Effector CD8-positive, alpha-beta T cell (primary cell): Measurements from ENCODE around the gene DRAP1.

Source experiments
- DNase-seq: peaks from one replicate; lab custom pipeline; 2025; lab: John Stamatoyannopoulos, UW

Gene DRAP1

DNA sequence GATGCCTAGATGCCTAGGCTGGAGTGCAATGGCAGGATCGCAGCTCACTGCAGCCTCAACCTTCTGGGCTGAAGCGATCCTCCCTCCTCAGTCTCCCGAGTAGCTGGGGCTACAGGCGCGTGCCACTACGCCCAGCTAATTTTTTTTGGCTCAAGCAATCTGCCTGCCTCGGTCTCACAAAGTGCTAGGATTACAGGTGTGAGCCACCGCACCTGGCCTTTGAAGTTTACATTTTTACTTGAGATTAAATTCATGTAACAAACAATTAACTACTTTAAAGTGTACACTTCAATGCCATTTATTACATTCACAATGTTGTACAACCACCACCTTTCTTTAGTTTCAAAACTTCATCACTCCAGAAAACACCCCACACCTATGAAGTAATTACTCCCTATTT is 15.5 kb upstream of the DRAP1 start:
- DNase-seq, result no peak

DNA sequence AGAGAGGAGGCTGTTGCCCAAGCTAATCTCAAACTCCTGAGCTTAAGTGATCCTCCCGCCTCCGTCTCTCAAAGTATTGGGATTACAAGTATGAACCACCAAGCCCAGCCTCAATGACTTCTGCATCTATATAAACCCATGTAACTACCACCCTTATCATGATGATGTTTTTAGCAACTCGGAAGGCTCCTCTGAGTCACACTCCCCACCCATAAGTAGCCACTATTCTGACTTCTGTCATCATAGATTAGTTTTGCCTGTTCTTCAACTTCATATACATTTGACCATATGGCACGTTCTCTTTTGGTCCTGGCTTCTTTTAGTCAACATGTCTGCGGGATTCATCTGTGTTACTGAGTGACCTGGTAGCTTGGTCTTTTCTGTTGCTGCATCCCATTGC is 12.6 kb upstream of the DRAP1 start:
- DNase-seq, result no peak

DNA sequence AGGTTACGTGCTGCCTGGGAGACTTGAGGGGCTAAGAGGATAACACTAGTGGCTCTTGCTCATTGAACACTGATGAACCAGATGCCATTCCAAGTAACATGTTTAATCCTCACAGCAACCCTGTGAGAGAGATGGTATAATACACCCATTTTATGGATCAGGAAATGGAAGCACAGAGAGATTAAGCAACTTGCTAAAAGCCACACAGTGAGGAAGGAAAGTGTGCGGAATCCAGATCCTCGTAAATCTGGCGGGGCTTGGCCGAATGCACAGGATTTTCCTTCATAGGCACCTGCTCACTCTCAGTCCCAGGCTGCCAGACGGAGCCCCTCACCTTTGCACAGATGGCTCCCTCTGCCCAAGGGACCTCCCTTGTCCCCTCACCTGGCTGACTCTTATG is 11.3 kb upstream of the DRAP1 start:
- DNase-seq, result no peak

DNA sequence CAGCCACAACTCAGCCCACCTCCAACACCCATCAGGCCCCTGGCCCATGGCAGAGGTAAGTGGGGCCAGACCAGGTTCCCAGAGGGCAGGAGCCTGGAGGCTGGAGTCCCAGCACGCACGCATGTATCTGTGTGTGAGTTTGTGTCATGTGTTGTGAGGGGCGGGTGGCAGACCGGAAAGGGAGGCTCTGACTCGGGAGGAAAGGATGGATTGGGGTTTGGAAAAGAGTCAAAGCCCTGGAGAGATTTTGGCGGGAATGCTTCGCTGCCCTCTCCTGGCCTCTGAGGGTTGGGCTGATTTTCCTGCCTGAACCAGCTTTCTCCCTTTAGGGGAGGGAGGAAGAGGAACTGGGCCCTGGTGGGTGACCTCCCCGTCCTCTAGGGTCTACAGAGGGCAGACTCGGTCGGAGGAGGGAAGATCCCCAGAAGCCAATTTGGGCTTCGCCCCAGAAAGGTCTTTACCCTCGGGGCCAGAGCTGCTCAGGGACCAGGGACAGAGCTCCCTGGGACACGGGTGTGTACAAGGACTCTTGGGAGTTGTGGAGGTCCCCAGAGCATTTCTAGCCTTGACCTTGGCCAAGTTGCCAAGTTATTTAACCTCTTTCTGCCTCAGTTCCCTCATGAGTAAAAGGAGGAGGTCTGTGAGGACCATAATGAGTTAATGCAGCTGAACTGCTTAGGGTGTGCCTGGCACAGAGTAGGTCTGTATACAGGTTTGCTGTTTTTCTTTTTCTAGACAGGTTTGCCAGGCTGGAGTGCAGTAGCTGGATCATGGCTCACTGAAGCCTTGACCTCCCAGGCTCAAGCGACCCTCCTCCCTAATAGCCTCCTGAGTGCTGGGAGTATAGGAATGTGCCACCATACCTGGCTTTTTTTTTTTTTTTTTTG is 7.3 kb upstream of the DRAP1 start:
- DNase-seq, result no peak

DNA sequence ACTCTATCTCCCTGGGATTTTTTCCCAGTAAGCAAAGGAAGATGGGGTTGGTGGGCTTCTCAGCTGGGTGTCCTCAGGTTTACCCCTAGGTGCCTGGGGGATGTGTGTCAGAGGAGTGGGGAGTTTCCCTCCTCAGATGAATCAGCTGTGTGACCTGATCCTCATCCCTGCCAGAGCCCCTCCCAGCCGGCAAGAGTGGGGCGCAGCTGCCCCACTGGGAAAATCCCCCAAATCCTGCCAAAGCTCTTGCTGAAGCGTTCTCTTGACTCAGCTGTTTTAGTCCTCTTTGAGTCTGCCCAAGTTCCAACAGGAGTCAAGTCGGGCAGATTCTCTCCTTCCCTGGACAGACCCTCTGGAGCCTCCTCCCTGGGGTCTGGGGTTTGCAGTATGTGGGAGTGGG is 6.4 kb upstream of the DRAP1 start:
- no peak for DNase-seq

DNA sequence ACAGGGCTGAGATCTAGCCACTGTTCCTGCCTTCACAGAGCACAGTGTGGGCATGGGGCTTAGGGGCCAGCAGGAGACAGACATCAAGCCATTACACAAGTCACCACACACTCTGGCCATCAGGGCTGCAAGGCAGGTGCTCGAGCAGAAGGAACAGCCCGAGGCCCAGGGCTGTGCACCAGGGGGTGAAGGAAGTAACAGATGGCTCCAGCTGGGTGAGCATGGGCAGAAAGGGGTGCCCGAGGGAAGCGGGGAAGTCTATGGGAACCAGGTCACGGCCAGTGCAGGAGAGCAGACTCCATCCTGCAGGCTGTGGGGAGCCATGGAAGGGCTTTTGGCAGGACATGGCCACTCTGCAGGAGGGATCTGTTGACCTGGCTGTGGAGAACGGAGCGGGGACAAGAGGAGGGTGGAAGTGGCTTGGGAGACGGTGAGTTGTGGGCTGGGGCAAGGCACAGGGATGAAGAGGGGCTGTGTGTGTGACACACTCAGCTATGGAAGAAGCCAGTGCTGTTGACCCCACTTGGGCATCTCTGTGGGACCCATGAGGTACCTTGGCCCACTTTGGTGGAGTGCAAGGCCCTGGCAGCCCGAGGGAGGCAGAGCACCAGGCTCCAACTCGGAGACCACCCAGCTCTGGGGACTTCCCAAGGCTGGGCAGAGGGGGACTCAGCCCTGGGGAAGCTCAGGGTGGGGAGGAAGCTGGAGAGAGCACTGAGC is 4.0 kb upstream of the DRAP1 start:
- no peak for DNase-seq

DNA sequence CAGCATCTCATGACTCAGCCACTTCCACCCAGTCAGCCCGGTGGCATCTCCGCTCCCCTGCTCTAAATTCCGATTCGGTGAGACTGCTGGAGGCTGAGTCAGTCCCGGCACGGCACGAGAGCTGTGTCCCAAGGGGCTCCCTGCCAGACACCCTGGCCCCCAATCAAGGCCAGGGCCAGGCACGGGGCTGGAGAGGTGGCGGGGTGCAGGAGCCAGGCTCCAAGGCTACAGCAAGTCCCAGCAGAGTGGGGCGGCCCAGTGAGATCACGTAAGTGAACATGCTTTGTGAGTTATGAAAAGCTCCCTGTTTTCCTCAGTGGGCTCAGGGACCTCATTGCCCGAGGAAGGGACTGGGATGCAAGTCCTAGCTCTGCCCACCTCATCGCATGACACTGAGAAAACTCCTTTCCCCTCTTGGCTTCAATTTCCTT is 3.4 kb upstream of the DRAP1 start:
- no peak for DNase-seq

DNA sequence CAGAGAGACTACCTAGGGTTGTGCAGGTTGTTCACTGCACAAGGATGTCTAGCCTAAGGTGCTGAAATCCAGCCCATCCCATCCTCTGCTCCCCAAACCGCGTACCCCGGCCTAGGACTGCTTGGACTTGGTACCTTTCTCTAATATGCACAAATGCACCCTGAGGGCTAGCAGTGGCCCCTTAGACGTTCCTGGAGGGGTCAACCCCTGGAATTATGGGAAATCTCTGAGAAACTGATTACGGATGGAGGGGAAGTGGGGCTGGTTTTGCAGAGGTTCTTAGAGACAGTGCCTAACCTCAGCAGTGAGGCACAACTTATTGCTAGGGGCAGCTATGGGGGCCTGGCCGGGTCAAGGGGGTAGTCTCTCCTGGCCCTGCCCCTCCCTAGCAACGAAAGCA is 2.8 kb upstream of the DRAP1 start:
- DNase-seq, result no peak

DNA sequence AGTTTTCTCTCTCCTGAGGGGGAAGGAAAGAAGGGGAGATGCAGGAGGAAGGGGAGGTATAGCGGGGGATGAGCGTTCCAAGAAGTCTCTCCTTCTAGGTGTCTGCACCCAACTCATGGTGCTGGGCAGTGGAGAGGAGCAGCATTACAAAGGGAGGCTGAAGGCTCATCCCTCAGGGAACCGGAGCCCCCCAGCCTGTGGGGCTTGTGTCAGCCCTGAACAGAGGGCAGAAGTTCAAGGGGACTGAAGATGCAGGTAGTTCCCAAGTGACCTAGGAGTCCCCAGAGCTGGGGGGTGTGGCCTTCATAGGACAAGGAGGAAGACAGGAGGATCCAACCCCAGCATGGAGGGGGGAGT is 2.2 kb upstream of the DRAP1 start:
- no peak for DNase-seq

DNA sequence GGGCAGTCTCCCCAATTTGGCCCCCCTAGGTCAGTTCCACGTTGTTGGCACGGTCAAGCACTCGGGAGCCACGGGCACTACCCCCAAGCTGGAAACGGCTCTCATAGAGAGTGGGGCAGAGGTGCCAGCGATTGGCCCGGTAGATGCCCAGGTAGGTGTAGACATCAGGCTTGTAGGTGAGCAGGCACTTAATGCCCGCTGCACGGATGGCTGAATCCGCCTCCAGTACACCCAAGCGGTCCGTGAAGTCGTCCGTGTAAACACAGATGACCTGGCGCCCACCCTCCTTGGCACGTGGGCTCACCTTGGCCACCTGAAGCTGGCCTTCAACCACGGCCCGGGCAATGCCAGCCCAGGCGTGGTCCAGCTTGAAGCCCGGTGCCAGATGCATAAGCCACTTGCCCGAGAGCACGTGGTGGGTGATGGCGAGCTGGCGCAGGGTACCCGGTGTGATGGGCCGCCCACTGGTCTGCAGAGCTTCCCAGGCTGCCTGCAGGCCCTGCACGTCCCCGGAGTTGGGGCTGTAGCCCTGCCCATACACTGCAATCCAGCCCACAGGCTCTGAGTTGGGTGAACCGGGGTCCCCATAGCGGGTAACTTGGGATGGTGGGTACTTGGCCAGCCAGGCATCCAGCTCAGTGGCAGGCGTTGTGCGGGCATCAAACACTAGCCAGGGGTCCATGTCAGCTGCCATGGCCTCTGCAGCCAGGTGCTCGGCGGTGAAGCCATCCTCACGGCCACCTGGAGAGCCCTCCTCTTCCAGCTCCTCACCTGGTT is 1.6 kb upstream of the DRAP1 start:
- no peak for DNase-seq

DNA sequence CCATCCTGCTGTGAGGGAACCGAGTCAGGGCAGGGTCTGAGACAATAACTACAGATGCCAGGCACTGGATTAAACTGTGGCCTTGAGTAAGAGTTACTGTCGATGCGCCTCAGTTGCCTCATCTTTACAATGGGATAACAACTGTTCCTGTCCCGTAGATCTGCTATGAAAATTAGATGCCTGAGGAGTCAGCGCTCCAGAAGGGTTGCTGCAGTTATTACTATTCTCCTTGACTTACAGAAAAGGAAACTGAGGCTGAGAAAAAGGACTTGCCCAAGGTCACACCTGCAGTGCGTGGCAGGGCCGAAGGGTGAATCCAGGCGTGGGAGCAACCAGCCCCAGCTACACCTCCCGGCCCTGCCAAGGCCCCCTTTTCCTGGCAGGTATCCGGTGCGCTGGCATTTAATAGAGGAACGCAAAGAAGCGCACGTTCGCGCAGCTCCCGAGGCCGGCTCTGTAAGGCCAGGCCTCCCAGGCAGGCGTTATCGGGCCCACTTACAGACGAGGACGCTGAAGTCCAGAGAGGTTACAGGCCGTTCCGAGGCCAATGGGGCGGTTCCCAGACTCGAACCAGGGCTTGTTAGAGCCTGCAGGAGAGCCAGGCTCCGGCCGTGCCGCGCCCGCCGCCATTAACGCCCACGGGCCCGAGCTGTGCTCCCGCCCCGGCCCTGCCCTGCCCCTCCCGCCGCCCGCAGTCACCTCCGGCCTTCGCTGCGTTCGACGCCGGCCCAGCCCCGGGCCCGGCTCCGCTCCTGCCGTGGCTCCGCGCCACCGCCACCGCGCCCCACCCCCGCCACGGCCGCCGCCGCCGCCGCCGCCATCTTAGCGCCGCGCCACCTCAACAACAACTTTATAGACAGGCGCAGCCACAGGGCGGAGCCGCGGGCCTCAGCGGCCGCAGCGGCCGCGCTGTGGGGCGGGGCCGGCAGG is 750 bp upstream of the DRAP1 start, which contains the start of gene C11orf68:
TSS of gene C11orf68 (minus strand) at position 852 of the 930 bp plus-strand sequence. CDS start at position 821, 31 bp downstream.
- DNase-seq, result no peak

DNA sequence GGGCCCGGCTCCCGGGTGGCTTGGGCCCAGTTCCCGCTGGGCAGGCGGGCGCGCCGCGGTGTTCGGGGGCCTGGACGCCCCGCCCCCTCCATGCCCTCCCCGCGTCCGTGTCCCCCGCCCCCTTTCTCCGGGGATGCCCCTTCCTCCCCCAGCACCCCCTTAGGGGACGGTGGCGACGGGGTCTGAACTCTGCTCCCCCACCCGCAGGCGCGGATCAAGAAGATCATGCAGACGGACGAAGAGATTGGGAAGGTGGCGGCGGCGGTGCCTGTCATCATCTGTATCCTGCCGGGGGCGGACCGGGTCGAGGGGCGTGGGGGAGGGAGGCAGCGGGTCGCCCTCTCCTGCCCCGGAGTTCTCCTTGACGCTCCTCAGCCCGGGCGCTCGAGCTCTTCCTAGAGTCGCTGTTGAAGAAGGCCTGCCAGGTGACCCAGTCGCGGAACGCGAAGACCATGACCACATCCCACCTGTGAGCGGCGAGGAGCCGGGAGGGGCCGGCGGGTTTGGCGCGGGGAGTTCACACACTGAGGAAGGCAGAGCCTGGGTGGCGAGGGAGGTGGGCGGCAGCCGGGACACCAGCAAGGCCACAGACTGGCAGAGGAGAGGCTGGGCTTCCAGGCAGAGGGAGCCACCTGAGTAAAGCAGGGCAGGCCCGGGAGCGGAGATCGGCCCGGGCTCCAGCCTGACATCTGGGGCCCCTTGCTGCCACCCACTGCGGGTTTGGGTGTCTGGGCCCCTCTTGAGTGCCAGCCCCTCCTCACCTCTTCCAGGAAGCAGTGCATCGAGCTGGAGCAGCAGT is 546 bp downstream of the DRAP1 start:
- peak; percentile 65 for DNase-seq

DNA sequence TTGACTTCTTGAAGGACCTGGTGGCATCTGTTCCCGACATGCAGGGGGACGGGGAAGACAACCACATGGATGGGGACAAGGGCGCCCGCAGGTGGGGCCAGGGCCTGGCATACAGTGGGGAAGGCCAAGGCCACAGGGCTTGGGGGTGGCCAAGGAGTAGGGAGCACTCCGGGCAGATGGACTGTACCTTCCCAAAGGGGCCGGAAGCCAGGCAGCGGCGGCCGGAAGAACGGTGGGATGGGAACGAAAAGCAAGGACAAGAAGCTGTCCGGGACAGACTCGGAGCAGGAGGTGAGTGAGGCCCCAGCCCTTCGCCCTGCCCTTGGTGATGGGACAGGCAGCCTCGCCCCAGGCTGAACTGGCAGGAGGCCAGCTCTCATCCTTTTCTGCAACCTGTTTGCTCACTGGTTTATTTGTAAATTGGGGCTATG is 1.2 kb downstream of the DRAP1 start:
- no peak for DNase-seq

DNA sequence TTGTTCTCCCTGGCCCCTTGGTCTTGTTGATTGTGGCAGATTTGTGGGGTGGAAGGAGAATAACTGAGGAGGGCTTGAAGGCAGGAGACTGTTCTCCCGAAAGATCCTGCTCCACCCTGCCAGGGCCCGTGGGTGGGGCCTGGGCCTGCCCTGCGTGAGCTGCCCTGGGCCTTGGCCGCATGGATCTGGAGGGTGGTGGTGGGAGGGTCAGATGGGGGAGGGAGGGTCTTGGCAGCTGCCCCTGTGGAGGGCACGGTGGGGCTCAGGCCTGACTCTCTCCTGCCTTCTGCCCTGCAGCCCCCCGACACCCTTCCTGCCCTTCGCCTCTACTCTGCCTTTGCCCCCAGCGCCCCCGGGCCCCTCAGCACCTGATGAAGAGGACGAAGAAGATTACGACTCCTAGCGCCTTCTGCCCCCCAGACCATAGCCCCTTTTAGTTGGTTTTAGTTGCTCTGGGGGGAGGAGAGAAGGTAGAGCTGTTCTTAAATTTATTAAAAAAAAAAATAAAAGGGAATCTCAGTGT is 1.9 kb downstream of the DRAP1 start:
- no peak for DNase-seq

DNA sequence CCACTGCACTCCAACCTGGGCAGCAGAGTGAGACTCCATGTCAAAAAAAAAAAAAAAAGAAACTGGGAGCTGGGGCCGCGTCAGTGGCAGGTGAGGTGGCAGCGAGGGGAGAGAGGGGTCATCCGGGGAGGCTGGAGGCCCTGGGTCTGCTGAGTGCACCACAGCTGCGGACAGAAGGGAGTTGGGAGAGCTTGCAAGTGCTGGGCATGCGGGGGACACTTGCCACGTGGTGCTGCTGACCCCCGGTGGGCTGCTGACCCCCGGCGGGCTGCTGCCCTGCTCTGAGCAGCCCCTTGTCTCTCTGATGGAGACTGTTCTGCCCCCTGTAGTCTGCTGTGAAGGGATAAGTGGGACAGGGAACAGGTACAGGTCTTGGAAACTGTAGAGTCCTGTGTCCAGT is 2.6 kb downstream of the DRAP1 start:
- DNase-seq, result no peak

DNA sequence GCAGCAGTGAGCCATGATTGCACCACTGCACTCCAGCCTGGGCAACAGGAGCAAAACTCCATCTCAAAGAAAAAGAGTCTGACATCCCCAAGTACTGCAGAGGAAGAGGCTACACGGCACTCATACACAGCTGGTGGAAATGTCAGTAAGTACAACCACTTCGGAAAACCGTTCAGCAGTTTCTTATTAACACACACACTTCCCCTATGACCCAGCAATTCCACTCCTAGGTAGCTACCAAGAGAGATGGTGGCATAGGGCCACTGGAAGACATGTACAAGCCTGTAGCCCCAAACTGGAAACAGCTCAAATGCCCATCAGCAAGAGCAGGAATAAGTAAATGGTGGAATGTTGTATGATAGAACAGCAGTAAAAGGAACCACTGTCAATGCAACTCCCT is 3.3 kb downstream of the DRAP1 start:
- no peak for DNase-seq

DNA sequence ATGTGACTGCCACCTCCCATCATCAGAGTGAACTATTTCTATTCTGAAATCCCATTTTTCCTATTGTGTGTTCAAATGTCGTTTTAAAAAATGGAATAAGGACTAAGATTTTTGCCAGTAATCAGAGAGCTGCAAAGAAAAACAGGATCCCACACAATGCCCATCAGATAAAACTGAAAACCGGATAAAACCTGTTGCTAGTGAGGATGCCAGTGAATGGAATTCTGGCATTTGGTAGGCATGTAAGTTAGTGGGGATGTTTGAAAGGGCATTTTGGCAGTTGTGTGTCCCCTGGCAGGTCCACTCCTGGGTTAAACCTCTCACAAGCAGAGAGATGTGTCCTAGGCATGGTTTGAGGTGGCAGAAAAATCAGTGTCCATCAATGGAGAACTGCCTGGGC is 6.2 kb downstream of the DRAP1 start:
- DNase-seq, result no peak

DNA sequence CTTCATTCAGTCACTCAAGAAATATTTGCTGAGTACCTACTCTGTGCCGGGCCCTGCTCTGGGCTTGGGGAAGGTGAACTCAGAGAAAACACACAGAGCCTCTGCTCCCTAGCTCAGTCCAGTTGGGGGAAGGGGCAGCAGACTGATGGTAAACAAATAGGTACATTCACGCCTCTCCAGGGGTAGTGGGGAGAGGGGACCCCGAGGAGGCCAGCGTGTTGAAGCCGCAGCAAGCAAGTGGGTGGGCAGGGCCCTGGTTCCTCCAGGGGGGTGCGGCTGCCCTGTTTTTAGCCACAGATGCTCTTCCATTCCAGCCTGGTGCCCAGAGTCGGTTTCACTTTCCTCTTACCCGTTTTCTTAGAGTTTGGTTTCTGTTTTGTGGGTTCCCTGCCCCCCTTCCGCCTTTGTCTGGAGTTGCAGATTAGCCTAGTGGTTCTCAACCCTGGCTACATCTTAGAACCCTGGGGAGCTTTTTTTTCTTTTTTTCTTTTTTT is 8.7 kb downstream of the DRAP1 start:
- peak; percentile 54 for DNase-seq

DNA sequence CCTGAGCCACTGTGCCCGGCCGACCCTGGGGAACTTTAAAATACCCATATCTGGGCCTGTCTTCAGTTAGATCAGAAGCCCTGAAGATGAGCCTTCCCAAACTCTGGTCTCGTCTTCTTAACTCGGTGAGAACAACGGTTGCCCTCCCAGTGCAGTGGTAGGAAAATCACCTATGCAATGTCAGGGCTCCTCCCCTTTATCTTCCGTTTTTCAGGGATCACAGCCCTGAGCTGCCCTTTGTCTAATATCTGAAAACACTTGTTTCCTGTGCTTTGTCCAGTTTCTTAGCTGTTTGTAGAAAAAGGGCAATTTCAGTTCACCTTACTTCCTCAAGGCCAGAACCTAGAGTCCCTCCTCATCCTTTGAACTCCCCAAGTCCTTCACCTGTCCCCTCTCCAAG is 9.4 kb downstream of the DRAP1 start:
- no peak for DNase-seq
